ENCODE data around the gene KLHL2.
"Not testable (repeated sequence)": the region's sequence is repeated elsewhere in the genome, so short reads cannot be mapped to it uniquely, and the experiment has no call there.

KLHL2 gene

GRCh38 chr4:165207431-165208220, at the start of gene KLHL2:
Gene KLHL2 (plus strand): TSS chr4:165207561. CDS start chr4:165207877, 316 bp downstream.
- H3K36me3 Mint-ChIP-seq (ENCODE audit: low read depth), result peaks cover 6% of the 10 kb centered on the region
- H3K27me3 Mint-ChIP-seq (ENCODE audit: low read depth), result no peaks in the 10 kb centered on the region
- peak within 1 kb of the TSS; percentile 91 for H3K4me3 Mint-ChIP-seq
- peak; percentile 79 for DNase-seq (ENCODE audit: low spot score)
- peaks cover 62% of the 10 kb centered on the region for H3K4me1 Mint-ChIP-seq (ENCODE audit: low read depth)
- no peaks in the 10 kb centered on the region for H3K9me3 Mint-ChIP-seq
- peak within 1 kb of the TSS; percentile 84 for H3K27ac Mint-ChIP-seq

GRCh38 chr4:165158762-165159161, 48.6 kb upstream of the KLHL2 start:
- no peak overlapping the region for H3K27ac Mint-ChIP-seq
- peaks cover 8% of the 10 kb centered on the region for H3K27me3 Mint-ChIP-seq (ENCODE audit: low read depth)
- H3K9me3 Mint-ChIP-seq, result peaks cover 6% of the 10 kb centered on the region
- no peaks in the 10 kb centered on the region for H3K4me1 Mint-ChIP-seq (ENCODE audit: low read depth)
- H3K36me3 Mint-ChIP-seq (ENCODE audit: low read depth), result no peaks in the 10 kb centered on the region
- H3K4me3 Mint-ChIP-seq, result no peak overlapping the region
- no peak for DNase-seq (ENCODE audit: low spot score)

GRCh38 chr4:165164257-165164656, 43.1 kb upstream of the KLHL2 start:
- H3K4me1 Mint-ChIP-seq (ENCODE audit: low read depth), result no peaks in the 10 kb centered on the region
- H3K36me3 Mint-ChIP-seq (ENCODE audit: low read depth), result no peaks in the 10 kb centered on the region
- DNase-seq (ENCODE audit: low spot score), result no peak
- H3K27ac Mint-ChIP-seq, result no peak overlapping the region
- H3K27me3 Mint-ChIP-seq (ENCODE audit: low read depth), result peaks cover 10% of the 10 kb centered on the region
- no peaks in the 10 kb centered on the region for H3K9me3 Mint-ChIP-seq
- no peak overlapping the region for H3K4me3 Mint-ChIP-seq

- H3K36me3 Mint-ChIP-seq (ENCODE audit: low read depth); H3K4me1 Mint-ChIP-seq (ENCODE audit: low read depth); H3K27me3 Mint-ChIP-seq (ENCODE audit: low read depth); H3K9me3 Mint-ChIP-seq; H3K27ac Mint-ChIP-seq; H3K4me3 Mint-ChIP-seq; DNase-seq (ENCODE audit: low spot score): not testable (repeated sequence)
Observed at GRCh38 chr4:165166872-165167271, 40.5 kb upstream of the KLHL2 start.

- no peak for DNase-seq (ENCODE audit: low spot score)
- no peaks in the 10 kb centered on the region for H3K4me1 Mint-ChIP-seq (ENCODE audit: low read depth)
- H3K4me3 Mint-ChIP-seq, result no peak overlapping the region
- H3K9me3 Mint-ChIP-seq, result no peaks in the 10 kb centered on the region
- H3K27ac Mint-ChIP-seq, result no peak overlapping the region
- no peaks in the 10 kb centered on the region for H3K36me3 Mint-ChIP-seq (ENCODE audit: low read depth)
- peaks cover 2% of the 10 kb centered on the region for H3K27me3 Mint-ChIP-seq (ENCODE audit: low read depth)
Observed at GRCh38 chr4:165167650-165168049, 39.7 kb upstream of the KLHL2 start.

- H3K9me3 Mint-ChIP-seq, result no peaks in the 10 kb centered on the region
- H3K4me3 Mint-ChIP-seq, result no peak overlapping the region
- peaks cover 7% of the 10 kb centered on the region for H3K27me3 Mint-ChIP-seq (ENCODE audit: low read depth)
- DNase-seq (ENCODE audit: low spot score), result no peak
- H3K36me3 Mint-ChIP-seq (ENCODE audit: low read depth), result no peaks in the 10 kb centered on the region
- no peak overlapping the region for H3K27ac Mint-ChIP-seq
- H3K4me1 Mint-ChIP-seq (ENCODE audit: low read depth), result no peaks in the 10 kb centered on the region
Observed at GRCh38 chr4:165170819-165171218, 36.5 kb upstream of the KLHL2 start.

GRCh38 chr4:165175470-165175869, 31.9 kb upstream of the KLHL2 start:
- H3K4me3 Mint-ChIP-seq; H3K27me3 Mint-ChIP-seq (ENCODE audit: low read depth); H3K27ac Mint-ChIP-seq: not testable (repeated sequence)

GRCh38 chr4:165175879-165176278, 31.5 kb upstream of the KLHL2 start:
- no peak overlapping the region for H3K4me3 Mint-ChIP-seq

More at GRCh38 chr4:165175470-165175869, 31.9 kb upstream of the KLHL2 start:
- not testable (repeated sequence) for DNase-seq (ENCODE audit: low spot score); H3K4me1 Mint-ChIP-seq (ENCODE audit: low read depth); H3K36me3 Mint-ChIP-seq (ENCODE audit: low read depth); H3K9me3 Mint-ChIP-seq

GRCh38 chr4:165177725-165178666, 29.4 kb upstream of the KLHL2 start:
- Mint-ChIP-seq H3K4me1 (ENCODE audit: low read depth) (no peaks in the 10 kb centered on the region), H3K4me3 (no peak overlapping the region), H3K27me3 (ENCODE audit: low read depth) (peaks cover 8% of the 10 kb centered on the region), H3K27ac (no peak overlapping the region), H3K36me3 (ENCODE audit: low read depth) (no peaks in the 10 kb centered on the region), H3K9me3 (no peaks in the 10 kb centered on the region)
- DNase-seq (ENCODE audit: low spot score), result no peak

More at GRCh38 chr4:165175879-165176278, 31.5 kb upstream of the KLHL2 start:
- Mint-ChIP-seq H3K36me3 (ENCODE audit: low read depth) (no peaks in the 10 kb centered on the region), H3K4me1 (ENCODE audit: low read depth) (no peaks in the 10 kb centered on the region), H3K27me3 (ENCODE audit: low read depth) (peaks cover 8% of the 10 kb centered on the region), H3K9me3 (no peaks in the 10 kb centered on the region), H3K27ac (no peak overlapping the region)
- no peak for DNase-seq (ENCODE audit: low spot score)

- no peak overlapping the region for H3K4me3 Mint-ChIP-seq
- DNase-seq (ENCODE audit: low spot score), result no peak
- H3K36me3 Mint-ChIP-seq (ENCODE audit: low read depth), result no peaks in the 10 kb centered on the region
- no peaks in the 10 kb centered on the region for H3K4me1 Mint-ChIP-seq (ENCODE audit: low read depth)
- H3K27me3 Mint-ChIP-seq (ENCODE audit: low read depth), result no peaks in the 10 kb centered on the region
- no peak overlapping the region for H3K27ac Mint-ChIP-seq
- peaks cover 3% of the 10 kb centered on the region for H3K9me3 Mint-ChIP-seq
Observed at GRCh38 chr4:165184220-165184619, 23.1 kb upstream of the KLHL2 start.

- not testable (repeated sequence) for H3K27me3 Mint-ChIP-seq (ENCODE audit: low read depth); H3K4me1 Mint-ChIP-seq (ENCODE audit: low read depth)
Observed at GRCh38 chr4:165184998-165185397, 22.4 kb upstream of the KLHL2 start.

GRCh38 chr4:165185448-165185847, 21.9 kb upstream of the KLHL2 start:
- Mint-ChIP-seq H3K4me1 (ENCODE audit: low read depth) (peaks cover 1% of the 10 kb centered on the region), H3K9me3 (peaks cover 3% of the 10 kb centered on the region), H3K36me3 (ENCODE audit: low read depth) (no peaks in the 10 kb centered on the region), H3K4me3 (no peak overlapping the region), H3K27ac (no peak overlapping the region), H3K27me3 (ENCODE audit: low read depth) (no peaks in the 10 kb centered on the region)
- no peak for DNase-seq (ENCODE audit: low spot score)

More at GRCh38 chr4:165184998-165185397, 22.4 kb upstream of the KLHL2 start:
- H3K27ac Mint-ChIP-seq; H3K36me3 Mint-ChIP-seq (ENCODE audit: low read depth); H3K4me3 Mint-ChIP-seq; H3K9me3 Mint-ChIP-seq; DNase-seq (ENCODE audit: low spot score): not testable (repeated sequence)

GRCh38 chr4:165190591-165191347, 16.6 kb upstream of the KLHL2 start:
- Mint-ChIP-seq H3K4me3 (no peak overlapping the region), H3K27me3 (ENCODE audit: low read depth) (no peaks in the 10 kb centered on the region), H3K27ac (no peak overlapping the region), H3K9me3 (peaks cover 3% of the 10 kb centered on the region), H3K4me1 (ENCODE audit: low read depth) (peaks cover 21% of the 10 kb centered on the region), H3K36me3 (ENCODE audit: low read depth) (no peaks in the 10 kb centered on the region)
- peak; percentile 27 for DNase-seq (ENCODE audit: low spot score)

GRCh38 chr4:165191348-165191656, 16.1 kb upstream of the KLHL2 start:
- Mint-ChIP-seq H3K9me3 (peaks cover 3% of the 10 kb centered on the region), H3K4me1 (ENCODE audit: low read depth) (peaks cover 21% of the 10 kb centered on the region)

More at GRCh38 chr4:165191348-165191656, 16.1 kb upstream of the KLHL2 start:
- no peaks in the 10 kb centered on the region for H3K27me3 Mint-ChIP-seq (ENCODE audit: low read depth)
- H3K27ac Mint-ChIP-seq, result no peak overlapping the region
- no peaks in the 10 kb centered on the region for H3K36me3 Mint-ChIP-seq (ENCODE audit: low read depth)
- no peak for DNase-seq (ENCODE audit: low spot score)
- no peak overlapping the region for H3K4me3 Mint-ChIP-seq
